Anterior cingulate cortex (tissue), 58 donors: Measurements from ENCODE around the gene IL9R.
"Not testable (repeated sequence)": the region's sequence is repeated elsewhere in the genome, so short reads cannot be mapped to it uniquely, and the experiment has no call there.

Experiments used
- DNase-seq, 58 donors: peaks; one replicate each; lab custom pipeline; 2025; lab: John Stamatoyannopoulos, UW

Gene IL9R

DNA sequence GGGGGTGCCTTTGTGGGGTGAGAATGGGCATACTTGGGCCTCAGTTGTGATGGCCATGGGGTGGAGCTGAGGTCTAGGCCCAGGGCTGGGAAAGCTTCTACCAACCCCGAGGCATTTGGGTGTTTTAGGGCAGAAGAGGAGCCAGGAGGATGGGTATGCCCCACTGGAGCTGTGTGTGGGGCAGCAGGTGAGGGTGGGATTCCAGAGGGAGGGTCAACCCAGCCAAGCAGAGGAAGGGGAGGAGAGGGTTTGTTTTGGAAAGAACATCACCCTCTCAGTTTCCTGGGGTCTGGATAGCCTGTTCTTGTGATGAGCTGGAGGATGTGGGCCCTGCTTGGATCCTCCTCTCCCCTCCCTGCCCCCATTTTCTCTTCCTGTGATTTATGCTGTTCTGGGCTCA, 620 bp downstream of the IL9R start:
- DNase-seq = no peak

GRCh38 chrX:155998761-155999510, 1.4 kb downstream of the IL9R start:
- no peak for DNase-seq

- DNase-seq = not testable (repeated sequence)
These were observed 2.3 kb downstream of the IL9R start for GRCh38 chrX:155999751-156000150.

DNA sequence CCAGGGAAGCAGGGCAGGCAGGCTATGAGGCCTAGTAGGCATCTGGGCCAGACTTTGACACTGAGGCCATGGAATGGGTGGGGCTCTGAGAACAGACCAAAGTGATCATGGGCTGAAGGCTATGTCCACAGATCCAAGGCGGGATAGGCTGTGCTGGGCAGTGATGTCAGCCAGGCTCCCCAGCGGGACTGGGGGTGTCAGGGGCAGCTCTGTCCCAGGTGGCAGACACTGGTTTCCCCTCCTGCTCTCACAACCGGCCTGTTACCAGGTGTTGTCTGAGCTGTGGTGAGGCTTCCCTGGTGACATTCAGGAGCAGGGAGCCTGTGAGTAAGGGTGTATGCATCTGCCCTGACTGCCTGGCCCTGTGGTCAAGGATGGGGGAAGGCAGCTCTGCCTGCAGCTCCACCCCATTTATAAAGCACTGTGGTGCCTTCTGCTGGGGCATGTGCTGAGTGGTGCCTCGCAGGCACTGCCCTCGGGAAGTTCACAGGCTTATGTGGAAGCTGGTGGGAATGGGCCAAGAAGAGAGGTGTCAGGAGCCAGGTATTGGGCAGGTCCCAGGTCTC, 2.9 kb downstream of the IL9R start:
- DNase-seq = no peak

- DNase-seq = no peak
These were observed 3.6 kb downstream of the IL9R start for GRCh38 chrX:156001001-156001666.

DNA sequence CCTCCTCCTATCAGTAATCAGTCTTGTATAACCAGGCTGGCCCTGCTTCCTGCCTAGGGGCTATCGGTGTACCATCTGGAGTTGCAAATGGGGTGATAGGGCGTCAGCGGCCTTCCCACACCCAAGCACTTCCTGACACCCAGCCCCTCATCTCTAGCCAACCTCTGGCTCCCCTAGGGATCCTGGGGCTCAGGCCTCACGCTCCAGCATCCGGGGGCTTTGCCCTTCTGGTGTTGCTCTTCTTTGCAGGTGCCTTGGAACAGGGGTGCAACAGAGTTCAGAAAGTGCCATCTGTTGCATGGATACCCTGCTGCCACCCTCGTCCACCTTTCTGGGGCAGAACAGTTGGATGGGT, 4.1 kb downstream of the IL9R start:
- no peak for DNase-seq

- no peak for DNase-seq
These were observed 5.0 kb downstream of the IL9R start for GRCh38 chrX:156002507-156002906.

GRCh38 chrX:156003486-156004185, 6.1 kb downstream of the IL9R start:
- DNase-seq = no peak

DNA sequence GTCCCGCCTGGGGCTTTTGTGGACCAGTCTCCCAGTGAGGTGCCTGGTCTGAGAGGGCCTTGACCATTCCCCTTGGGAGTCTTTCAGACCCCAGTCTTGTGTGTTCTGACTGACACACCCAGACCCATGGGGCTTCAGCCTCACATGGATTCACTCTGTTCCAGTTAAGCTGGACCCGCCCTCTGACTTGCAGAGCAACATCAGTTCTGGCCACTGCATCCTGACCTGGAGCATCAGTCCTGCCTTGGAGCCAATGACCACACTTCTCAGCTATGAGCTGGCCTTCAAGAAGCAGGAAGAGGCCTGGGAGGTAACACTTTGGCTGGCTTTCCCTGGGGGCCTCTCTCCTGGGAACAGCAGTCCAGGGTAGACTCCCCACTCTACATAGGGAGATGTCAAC, 6.8 kb downstream of the IL9R start:
- no peak for DNase-seq

GRCh38 chrX:156004740-156005139, 7.2 kb downstream of the IL9R start:
- no peak for DNase-seq

- no peak for DNase-seq
These were observed 7.6 kb downstream of the IL9R start for GRCh38 chrX:156005144-156005543.

DNA sequence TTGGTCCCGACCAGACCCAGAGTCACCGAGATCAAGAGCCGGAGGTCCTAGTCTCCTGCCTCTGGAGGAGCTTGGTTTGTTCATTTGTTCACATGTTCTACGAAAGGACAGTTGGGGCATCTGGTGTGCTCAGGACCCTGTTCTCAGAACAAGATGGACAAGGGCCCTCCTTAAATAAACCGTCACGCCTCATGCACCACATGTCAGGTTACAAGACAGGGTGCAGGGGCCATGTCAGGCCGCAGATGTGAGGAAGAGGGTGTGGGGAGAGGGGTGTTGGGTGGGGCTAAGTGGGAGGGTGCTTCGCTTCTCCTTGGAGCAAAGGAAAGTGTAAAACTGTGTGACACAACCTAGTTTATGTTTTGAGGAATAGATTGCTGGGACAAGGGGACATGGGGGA, 9.0 kb downstream of the IL9R start:
- DNase-seq = not testable (repeated sequence)

- DNase-seq = not testable (repeated sequence)
These were observed 10.9 kb downstream of the IL9R start for GRCh38 chrX:156008379-156008778.

- no peak for DNase-seq
These were observed 11.4 kb downstream of the IL9R start for GRCh38 chrX:156008915-156009314.

DNA sequence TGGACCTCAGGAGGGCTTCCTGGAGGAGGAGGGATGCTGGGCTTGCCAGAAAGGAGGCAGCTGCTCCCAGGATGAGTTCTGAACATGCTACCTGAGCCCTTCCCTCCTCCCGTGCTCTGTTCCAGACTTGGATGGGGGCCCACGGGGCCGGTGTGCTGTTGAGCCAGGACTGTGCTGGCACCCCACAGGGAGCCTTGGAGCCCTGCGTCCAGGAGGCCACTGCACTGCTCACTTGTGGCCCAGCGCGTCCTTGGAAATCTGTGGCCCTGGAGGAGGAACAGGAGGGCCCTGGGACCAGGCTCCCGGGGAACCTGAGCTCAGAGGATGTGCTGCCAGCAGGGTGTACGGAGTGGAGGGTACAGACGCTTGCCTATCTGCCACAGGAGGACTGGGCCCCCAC, 12.2 kb downstream of the IL9R start:
- not testable (repeated sequence) for DNase-seq

- not testable (repeated sequence) for DNase-seq
These were observed 15.9 kb downstream of the IL9R start for GRCh38 chrX:156013286-156013953.

DNA sequence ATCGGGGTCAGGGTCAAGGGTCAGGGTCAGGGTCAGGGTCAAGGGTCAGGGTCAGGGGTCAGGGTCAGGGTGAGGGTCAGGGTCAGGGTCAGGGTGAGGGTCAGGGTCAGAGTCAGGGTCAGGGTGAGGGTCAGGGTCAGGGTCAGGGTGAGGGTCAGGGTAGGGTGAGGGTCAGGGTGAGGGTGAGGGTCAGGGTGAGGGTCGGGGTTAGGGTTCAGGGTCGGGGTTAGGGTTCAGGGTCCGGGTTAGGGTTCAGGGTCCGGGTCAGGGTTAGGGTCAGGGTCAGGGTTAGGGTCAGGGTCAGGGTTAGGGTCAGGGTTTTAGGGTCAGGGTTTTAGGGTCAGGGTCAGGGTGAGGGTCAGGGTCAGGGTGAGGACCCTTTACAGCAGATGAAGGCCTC, 22.4 kb downstream of the IL9R start:
- not testable (repeated sequence) for DNase-seq

DNA sequence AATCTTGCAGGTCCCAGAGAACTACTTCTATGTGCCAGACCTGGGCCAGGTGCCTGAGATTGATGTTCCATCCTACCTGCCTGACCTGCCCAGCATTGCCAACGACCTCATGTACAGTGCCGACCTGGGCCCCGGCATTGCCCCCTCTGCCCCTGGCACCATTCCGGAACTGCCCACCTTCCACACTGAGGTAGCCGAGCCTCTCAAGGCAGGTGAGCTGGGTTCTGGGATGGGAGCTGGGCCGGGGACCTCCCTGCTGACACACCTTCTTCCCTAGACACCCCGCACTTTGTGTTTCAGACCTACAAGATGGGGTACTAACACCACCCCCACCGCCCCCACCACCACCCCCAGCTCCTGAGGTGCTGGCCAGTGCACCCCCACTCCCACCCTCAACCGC, 25.5 kb downstream of the IL9R start:
- DNase-seq = not testable (repeated sequence)

GRCh38 chrX:156024949-156025492, 27.5 kb downstream of the IL9R start:
- DNase-seq = not testable (repeated sequence)

DNA sequence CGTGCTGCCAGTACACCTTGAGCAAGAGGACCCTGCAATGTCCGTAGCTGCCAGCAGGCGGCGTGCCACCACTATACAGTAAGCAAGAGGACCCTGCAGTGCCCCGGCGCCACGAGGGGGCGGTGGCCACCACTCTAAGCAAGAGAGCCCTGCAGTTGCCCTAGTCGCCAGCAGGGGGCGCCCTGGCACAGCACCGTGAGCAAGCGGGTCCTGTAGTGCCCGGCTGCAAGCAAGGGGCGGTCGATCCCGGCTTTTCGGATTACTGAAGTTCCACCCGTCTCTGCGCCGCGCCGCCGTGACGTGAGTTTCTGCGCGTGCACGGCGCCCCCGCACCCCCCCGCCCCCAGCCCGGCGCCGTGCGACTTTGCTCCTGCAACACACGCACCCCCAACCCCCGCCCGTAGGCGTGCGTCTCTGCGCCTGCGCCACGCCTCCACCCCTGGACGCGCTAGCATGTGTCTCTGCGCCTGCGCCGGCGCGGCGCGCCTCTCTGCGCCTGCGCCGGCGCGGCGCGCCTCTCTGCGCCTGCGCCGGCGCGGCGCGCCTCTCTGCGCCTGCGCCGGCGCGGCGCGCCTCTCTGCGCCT, 31.2 kb downstream of the IL9R start:
- not testable (repeated sequence) for DNase-seq
